HG03064 (cell line): ENCODE results near the gene SLC12A5.

Experiments used
- ATAC-seq: cut with Tn5 transposase; IDR thresholded peaks from one replicate; pipeline ENCODE4 v1.9.1; 2021; ENCODE audit warnings: low read depth; ENCODE audit not compliant: unreplicated experiment

Gene SLC12A5

GRCh38 chr20:46023999-46024398, 5.0 kb upstream of the SLC12A5 start:
- ATAC-seq, result no peak

- no peak for ATAC-seq
Observed at GRCh38 chr20:46025376-46025783, 3.6 kb upstream of the SLC12A5 start.

GRCh38 chr20:46027245-46027853, 1.7 kb upstream of the SLC12A5 start:
- no peak for ATAC-seq

GRCh38 chr20:46028110-46028509, 905 bp upstream of the SLC12A5 start:
- ATAC-seq, result no peak

GRCh38 chr20:46030284-46031013, 1.4 kb downstream of the SLC12A5 start:
- no peak for ATAC-seq

- ATAC-seq, result no peak
Observed at GRCh38 chr20:46031014-46031569, 2.1 kb downstream of the SLC12A5 start.

- no peak for ATAC-seq
Observed at GRCh38 chr20:46031701-46032254, 2.8 kb downstream of the SLC12A5 start.

- no peak for ATAC-seq
Observed at GRCh38 chr20:46034039-46034438, 5.0 kb downstream of the SLC12A5 start.

GRCh38 chr20:46035253-46035652, 6.2 kb downstream of the SLC12A5 start:
- ATAC-seq, result no peak

- ATAC-seq, result no peak
Observed at GRCh38 chr20:46035713-46036112, 6.7 kb downstream of the SLC12A5 start.

GRCh38 chr20:46036370-46036769, 7.4 kb downstream of the SLC12A5 start:
- no peak for ATAC-seq

- no peak for ATAC-seq
Observed at GRCh38 chr20:46037036-46037435, 8.0 kb downstream of the SLC12A5 start.

- no peak for ATAC-seq
Observed at GRCh38 chr20:46040902-46041535, 12.0 kb downstream of the SLC12A5 start.

- ATAC-seq, result no peak
Observed at GRCh38 chr20:46043556-46043955, 14.5 kb downstream of the SLC12A5 start.

- ATAC-seq, result no peak
Observed at GRCh38 chr20:46044896-46045295, 15.9 kb downstream of the SLC12A5 start.

- no peak for ATAC-seq
Observed at GRCh38 chr20:46046588-46047310, 17.7 kb downstream of the SLC12A5 start.

GRCh38 chr20:46047821-46048220, 18.8 kb downstream of the SLC12A5 start:
- no peak for ATAC-seq

GRCh38 chr20:46049190-46049589, 20.2 kb downstream of the SLC12A5 start:
- ATAC-seq, result no peak

GRCh38 chr20:46049815-46050214, 20.8 kb downstream of the SLC12A5 start:
- no peak for ATAC-seq

- no peak for ATAC-seq
Observed at GRCh38 chr20:46050444-46050843, 21.4 kb downstream of the SLC12A5 start.

- ATAC-seq, result no peak
Observed at GRCh38 chr20:46050885-46051284, 21.9 kb downstream of the SLC12A5 start.
